Measurements from ENCODE around the gene CUX1. TPM values are rescaled to one million over a fixed set of nuclear protein-coding genes. Genes with fewer than 3 reads are reported as not detected.

The CUX1 gene
- total RNA-seq, 3 donors from 2014 or later: 85.2 to 167 (median 120) TPM

DNA sequence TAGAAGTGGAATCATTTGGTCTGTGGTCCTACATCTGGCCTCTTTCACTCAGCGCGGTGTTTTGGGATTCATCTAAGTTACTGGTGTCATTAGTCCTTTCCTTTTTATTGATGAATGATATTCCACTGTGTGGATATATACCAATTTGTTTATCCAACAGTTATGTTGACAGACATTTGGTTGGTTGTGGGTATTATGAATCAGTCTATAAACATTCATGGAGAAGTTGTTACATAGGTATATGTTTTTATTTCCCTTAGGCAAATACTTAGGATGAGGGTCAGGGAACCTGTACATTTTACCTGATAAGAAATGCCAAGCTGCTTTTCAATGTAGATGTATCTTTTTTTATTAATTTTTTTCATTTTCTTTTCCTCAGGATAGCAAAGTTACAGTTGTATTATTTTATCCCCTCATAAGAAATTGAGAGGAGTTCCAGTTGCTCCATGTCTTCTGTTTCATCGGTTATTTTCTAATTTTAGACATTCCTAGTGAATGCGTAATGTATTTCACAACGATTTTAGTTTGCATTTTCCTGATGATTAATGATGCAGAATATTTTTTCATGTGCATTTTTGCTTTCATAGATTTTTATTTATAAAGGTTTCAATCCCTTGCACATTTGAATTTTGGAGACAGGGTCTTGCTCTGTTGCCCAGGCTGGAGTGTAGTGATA is 265.4 kb downstream of the CUX1 start:
- intact Hi-C loops (cut with DNase I, micrococcal nuclease): no loop called here
- Histone ChIP-seq H3K36me3 (ENCODE audit: low read depth) (no peaks in the 10 kb centered on the region), H3K4me3 (no peak overlapping the region), H3K9me3 (no peaks in the 10 kb centered on the region), H3K4me1 (ENCODE audit: low read depth) (no peaks in the 10 kb centered on the region)
- TF ChIP-seq, protein P1, sequence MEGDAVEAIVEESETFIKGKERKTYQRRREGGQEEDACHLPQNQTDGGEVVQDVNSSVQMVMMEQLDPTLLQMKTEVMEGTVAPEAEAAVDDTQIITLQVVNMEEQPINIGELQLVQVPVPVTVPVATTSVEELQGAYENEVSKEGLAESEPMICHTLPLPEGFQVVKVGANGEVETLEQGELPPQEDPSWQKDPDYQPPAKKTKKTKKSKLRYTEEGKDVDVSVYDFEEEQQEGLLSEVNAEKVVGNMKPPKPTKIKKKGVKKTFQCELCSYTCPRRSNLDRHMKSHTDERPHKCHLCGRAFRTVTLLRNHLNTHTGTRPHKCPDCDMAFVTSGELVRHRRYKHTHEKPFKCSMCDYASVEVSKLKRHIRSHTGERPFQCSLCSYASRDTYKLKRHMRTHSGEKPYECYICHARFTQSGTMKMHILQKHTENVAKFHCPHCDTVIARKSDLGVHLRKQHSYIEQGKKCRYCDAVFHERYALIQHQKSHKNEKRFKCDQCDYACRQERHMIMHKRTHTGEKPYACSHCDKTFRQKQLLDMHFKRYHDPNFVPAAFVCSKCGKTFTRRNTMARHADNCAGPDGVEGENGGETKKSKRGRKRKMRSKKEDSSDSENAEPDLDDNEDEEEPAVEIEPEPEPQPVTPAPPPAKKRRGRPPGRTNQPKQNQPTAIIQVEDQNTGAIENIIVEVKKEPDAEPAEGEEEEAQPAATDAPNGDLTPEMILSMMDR (IDR thresholded peaks at IDR 0.05): no peak
- DNase-seq (no peak), ATAC-seq (peak; percentile 28)

DNA sequence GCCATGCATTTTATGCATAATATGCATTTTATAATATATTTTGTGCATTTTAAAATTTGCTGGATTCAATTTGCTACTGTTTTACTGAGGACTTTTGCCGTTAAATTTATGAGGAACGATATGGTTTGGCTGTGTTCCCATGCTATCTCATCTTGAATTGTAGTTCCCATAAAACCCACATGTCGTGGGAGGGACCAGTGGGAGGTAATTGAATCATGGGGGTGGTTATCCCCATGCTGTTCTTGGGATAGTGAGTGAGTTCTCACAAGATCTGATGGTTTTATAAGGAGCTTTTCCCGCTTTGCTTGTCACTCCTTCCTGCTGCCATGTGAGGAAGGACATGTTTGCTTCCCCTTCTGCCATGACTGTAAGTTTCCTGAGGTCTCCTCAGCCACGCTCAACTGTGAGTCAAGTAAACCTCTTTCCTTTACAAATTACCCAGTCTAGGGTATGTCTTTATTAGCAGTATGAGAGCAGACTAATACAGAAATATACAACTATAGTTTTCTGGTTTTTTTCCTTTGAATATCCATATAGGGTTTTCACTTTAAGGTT is 267.9 kb downstream of the CUX1 start:
- TF ChIP-seq, protein P1 (IDR thresholded peaks at IDR 0.05): no peak
- Histone ChIP-seq H3K9me3 (no peaks in the 10 kb centered on the region), H3K36me3 (ENCODE audit: low read depth) (no peaks in the 10 kb centered on the region), H3K4me1 (ENCODE audit: low read depth) (no peaks in the 10 kb centered on the region), H3K4me3 (no peak overlapping the region)
- DNase-seq (peak in 1 of 3 donors; percentile 67), ATAC-seq (peak; percentile 81)
- intact Hi-C loops (cut with DNase I, micrococcal nuclease): no loop called here

DNA sequence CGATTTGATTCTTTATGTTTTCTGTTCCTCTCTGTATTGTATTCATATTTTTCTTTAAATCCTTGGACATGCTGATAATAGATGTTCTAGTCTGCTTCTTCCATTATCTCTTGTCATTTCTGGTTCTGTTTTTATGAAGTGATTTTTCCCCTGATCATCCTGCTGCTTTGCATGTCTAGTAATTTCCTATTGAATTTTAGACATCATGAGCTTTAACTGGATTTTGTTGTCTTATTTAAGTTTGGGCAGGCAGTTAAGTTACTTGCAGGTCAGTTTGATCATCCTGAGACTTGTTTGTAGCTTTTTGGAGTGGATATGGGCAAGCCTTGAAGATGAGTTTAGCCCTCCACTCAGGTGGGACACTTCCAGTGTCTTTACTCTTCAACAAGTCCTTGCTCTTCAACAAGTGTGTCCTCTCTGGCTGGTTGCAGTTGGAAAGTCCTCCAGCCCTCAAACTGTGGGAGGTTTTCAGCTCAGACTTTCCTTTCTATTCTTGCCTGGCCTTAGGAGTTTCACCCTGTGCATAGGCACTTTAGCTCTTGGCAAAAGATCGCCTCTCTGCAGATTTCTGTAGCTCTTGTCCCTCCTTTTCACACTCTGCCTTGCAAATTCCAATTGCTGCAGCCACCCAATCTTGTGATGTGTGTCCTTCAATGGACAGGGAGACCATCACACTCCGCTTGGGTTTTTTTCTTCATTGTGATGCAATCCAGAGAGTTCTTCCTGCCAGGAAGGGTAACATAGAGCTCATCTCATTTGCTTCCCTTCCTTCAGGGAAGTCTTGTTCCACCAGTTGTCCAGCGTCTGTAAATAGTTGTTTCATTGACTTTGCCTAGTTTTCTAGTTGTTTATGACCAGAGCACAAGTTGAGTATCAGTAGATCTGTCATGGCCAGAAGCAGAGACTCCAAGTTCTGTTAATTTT is 272.0 kb downstream of the CUX1 start:
- H3K4me3 ChIP-seq: no peak overlapping the region
- peaks cover 11% of the 10 kb centered on the region for H3K4me1 ChIP-seq (ENCODE audit: low read depth)
- no peaks in the 10 kb centered on the region for H3K9me3 ChIP-seq
- TF ChIP-seq, protein P1 (IDR thresholded peaks at IDR 0.05): no peak
- peak; percentile 13 for ATAC-seq
- intact Hi-C loops (cut with DNase I, micrococcal nuclease): no loop called here
- no peaks in the 10 kb centered on the region for H3K36me3 ChIP-seq (ENCODE audit: low read depth)
- no peak for DNase-seq

DNA sequence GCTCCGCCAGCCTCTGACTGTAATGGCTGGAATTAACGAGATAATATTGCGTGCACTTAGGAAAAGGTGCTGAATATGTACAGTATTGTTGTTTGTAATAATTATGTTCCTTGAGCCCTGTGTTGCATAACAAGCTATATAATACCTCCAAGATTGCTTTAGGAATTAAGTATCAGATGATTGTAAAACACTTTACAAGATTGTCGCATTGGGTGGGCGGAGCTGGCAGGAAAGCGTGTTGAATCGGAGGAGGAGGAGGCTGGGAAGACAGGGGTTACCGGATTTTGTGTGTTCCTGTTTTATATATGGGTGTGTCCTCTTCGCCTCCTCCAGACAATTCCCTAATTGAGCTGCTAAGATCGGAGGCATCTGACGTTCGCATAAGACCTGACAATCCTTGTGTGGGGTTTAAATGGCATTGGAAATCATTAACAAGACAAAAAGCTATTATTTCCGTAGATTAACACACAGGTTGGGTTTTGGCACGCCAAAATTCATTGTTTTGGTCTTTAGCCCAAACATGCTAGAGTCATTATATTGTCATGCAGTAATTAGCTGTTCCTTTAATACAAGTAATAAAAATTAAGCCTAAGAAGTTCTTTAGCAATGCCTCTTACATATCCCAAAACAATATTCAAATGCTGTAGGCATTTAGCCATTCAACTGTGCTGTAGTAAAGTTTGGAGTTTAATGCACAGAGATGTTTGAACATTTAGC is 276.3 kb downstream of the CUX1 start:
- peak; percentile 63 for ATAC-seq
- H3K4me3 ChIP-seq: no peak overlapping the region
- H3K9me3 ChIP-seq: no peaks in the 10 kb centered on the region
- no peaks in the 10 kb centered on the region for H3K36me3 ChIP-seq (ENCODE audit: low read depth)
- TF ChIP-seq, protein P1 (IDR thresholded peaks at IDR 0.05): no peak
- peaks cover 28% of the 10 kb centered on the region for H3K4me1 ChIP-seq (ENCODE audit: low read depth)
- DNase-seq: peak in 2 of 3 donors; percentile 59 to 62
- intact Hi-C loops (cut with DNase I, micrococcal nuclease): no loop called here

DNA sequence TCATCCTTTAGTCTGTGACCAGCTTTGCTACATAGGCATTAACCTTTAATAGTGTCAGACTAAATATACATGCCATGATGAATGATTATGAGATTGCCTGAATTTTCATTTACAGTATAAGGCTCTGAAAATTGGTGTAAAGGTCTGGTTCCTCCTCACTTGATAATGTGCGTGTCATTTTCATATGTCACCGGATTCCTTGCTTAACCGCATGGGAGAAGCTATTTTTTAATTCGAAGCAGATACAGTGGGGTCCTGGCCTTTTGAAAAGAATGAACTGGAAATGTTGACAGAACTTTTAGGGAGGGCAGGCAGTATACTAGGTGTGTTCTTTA is 276.9 kb downstream of the CUX1 start:
- TF ChIP-seq, protein P1 (IDR thresholded peaks at IDR 0.05): no peak
- intact Hi-C loops (cut with DNase I, micrococcal nuclease): no loop called here

More for the DNA sequence above, 276.9 kb downstream of the CUX1 start:
- DNase-seq (no peak), ATAC-seq (no peak)
- H3K4me1 ChIP-seq (ENCODE audit: low read depth): peaks cover 33% of the 10 kb centered on the region
- H3K9me3 ChIP-seq: no peaks in the 10 kb centered on the region
- H3K4me3 ChIP-seq: no peak overlapping the region
- no peaks in the 10 kb centered on the region for H3K36me3 ChIP-seq (ENCODE audit: low read depth)

All from mucosa of descending colon (tissue), 3 donors.